HG03097 (cell line): Measurements from ENCODE around the gene NMNAT1.
"Not testable (repeated sequence)": the region's sequence is repeated elsewhere in the genome, so short reads cannot be mapped to it uniquely, and the experiment has no call there.

ENCODE experiments used
- ATAC-seq: cut with Tn5 transposase; IDR thresholded peaks from one replicate; pipeline ENCODE4 v1.9.1; 2021; ENCODE audit not compliant: unreplicated experiment, low FRiP score

NMNAT1 gene

GRCh38 chr1:10007169-10007568, 63.9 kb downstream of the NMNAT1 start:
- no peak for ATAC-seq

GRCh38 chr1:10014016-10014415, 70.7 kb downstream of the NMNAT1 start:
- no peak for ATAC-seq

GRCh38 chr1:10019561-10019960, 76.3 kb downstream of the NMNAT1 start:
- no peak for ATAC-seq

GRCh38 chr1:10020086-10020485, 76.8 kb downstream of the NMNAT1 start:
- ATAC-seq = no peak

- not testable (repeated sequence) for ATAC-seq
Measured at GRCh38 chr1:10020678-10021077, 77.4 kb downstream of the NMNAT1 start.

- not testable (repeated sequence) for ATAC-seq
Measured at GRCh38 chr1:10021992-10022391, 78.7 kb downstream of the NMNAT1 start.

GRCh38 chr1:10022656-10023055, 79.4 kb downstream of the NMNAT1 start:
- no peak for ATAC-seq

GRCh38 chr1:10025354-10025753, 82.1 kb downstream of the NMNAT1 start:
- no peak for ATAC-seq

- ATAC-seq = no peak
Measured at GRCh38 chr1:10027027-10027426, 83.8 kb downstream of the NMNAT1 start.

GRCh38 chr1:10028956-10029500, 85.8 kb downstream of the NMNAT1 start:
- not testable (repeated sequence) for ATAC-seq

- no peak for ATAC-seq
Measured at GRCh38 chr1:10031461-10031860, 88.2 kb downstream of the NMNAT1 start.

GRCh38 chr1:10032590-10033358, 89.5 kb downstream of the NMNAT1 start, which contains the start of gene UBE4B:
Gene UBE4B, plus strand, starts transcription at chr1:10032958. Its CDS starts 713 bp downstream, at chr1:10033671.
- peak; percentile 97 for ATAC-seq

GRCh38 chr1:10033359-10033845, 90.1 kb downstream of the NMNAT1 start:
- ATAC-seq = peak; percentile 10
